Activated T-cell treated with anti-CD3 and anti-CD28 coated beads, Interleukin-2, amount 50 U/mL, for 72 hours (primary cell): ENCODE results near the gene PNKD. TPM values are rescaled to one million over a fixed set of nuclear protein-coding genes. Genes with fewer than 3 reads are reported as not detected.

Experiments
- ATAC-seq, 2 donors: fragments of 150-1000 bp; cut with Tn5 transposase; replicated peaks in 1 of 2; 2 replicates each; pipeline ENCODE4 v1.10.0; 2021; ENCODE audit warnings: moderate library complexity in 2 of 2, mild to moderate bottlenecking in 1 of 2
- DNase-seq, 2 donors: peaks; one replicate each; pipeline ENCODE4 v3.0.0; 2021 to 2022; ENCODE audit warnings: mixed read lengths in 1 of 2
- H3K27ac Mint-ChIP-seq: one replicate; pipeline ENCODE4 v1.8.0; 2022; ENCODE audit warnings: mild to moderate bottlenecking, moderate library complexity, mixed read lengths
- H3K27me3 Mint-ChIP-seq: one replicate; pipeline ENCODE4 v1.8.0; 2022; ENCODE audit warnings: low read depth, mixed read lengths
- H3K36me3 Mint-ChIP-seq, 2 donors: one replicate each; pipeline ENCODE4 v1.8.0; 2022; ENCODE audit warnings: mixed read lengths in 2 of 2, mild to moderate bottlenecking in 1 of 2; ENCODE audit not compliant: insufficient read depth in 2 of 2
- H3K4me1 Mint-ChIP-seq: one replicate; pipeline ENCODE4 v1.8.0; 2022; ENCODE audit warnings: low read depth, mixed read lengths
- H3K4me3 Mint-ChIP-seq, 2 donors: one replicate each; pipeline ENCODE4 v1.8.0; 2022; ENCODE audit warnings: mild to moderate bottlenecking in 2 of 2, mixed read lengths in 2 of 2, moderate library complexity in 2 of 2
- H3K9me3 Mint-ChIP-seq, 2 donors: one replicate each; pipeline ENCODE4 v1.8.0; 2022; ENCODE audit warnings: mixed read lengths in 2 of 2
- total RNA-seq, 2 donors: library from RNA; stranded (reverse); gene quantifications; one replicate each; pipeline ENCODE4 v1.2.3, GENCODE V29; 2022

Gene PNKD
- total RNA-seq, 2 donors from 2014 or later: 14.7 to 17.7 TPM

DNA sequence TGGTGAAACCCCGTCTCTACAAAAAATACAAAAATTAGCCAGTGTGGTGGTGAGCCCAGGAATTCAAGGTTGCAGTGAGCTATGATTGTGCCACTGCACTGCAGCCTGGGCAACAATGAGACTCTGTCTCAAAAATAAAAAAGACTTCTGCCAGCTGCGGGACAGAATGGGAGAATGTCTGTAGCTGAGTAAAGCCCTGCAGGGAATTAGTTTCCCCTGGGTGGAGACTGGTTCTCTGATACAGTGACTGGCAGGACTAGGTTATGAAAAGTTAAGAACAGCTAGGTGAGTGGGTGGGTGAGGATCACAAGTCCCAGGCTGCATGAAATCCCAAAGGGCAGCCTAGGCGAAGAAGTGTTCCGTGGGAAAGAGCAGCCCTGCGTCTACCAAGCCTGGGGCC, 72.5 kb downstream of the PNKD start:
- H3K9me3 Mint-ChIP-seq: no peaks in the 10 kb centered on the region
- no peaks in the 10 kb centered on the region for H3K4me1 Mint-ChIP-seq
- no peak overlapping the region for H3K27ac Mint-ChIP-seq
- H3K4me3 Mint-ChIP-seq: no peak overlapping the region
- no peaks in the 10 kb centered on the region for H3K27me3 Mint-ChIP-seq
- DNase-seq (no peak), ATAC-seq (no peak)
- H3K36me3 Mint-ChIP-seq: no peaks in the 10 kb centered on the region

DNA sequence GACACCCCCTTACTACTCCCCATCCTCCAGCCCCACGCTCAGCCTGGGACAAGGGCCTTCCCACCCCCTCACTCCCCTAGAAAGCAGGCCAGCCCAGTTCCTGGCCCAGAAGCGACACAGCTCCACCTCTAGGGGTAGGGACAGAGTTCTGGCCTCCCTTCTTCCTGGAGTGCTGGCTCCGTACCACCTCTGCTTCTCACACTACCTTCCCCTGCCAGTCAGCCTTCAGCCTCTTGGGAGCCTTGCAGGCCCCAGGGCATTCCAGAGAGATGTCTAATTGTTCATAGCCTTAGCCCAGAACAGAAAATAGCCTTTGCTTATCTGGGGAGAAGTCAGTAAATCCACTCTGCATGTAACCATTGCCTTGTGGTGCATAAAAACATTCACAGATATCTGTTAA, 73.3 kb downstream of the PNKD start:
- no peaks in the 10 kb centered on the region for H3K9me3 Mint-ChIP-seq
- H3K4me1 Mint-ChIP-seq: no peaks in the 10 kb centered on the region
- DNase-seq (no peak), ATAC-seq (no peak)
- H3K36me3 Mint-ChIP-seq: no peaks in the 10 kb centered on the region
- no peaks in the 10 kb centered on the region for H3K27me3 Mint-ChIP-seq
- H3K4me3 Mint-ChIP-seq: no peak overlapping the region
- H3K27ac Mint-ChIP-seq: no peak overlapping the region

DNA sequence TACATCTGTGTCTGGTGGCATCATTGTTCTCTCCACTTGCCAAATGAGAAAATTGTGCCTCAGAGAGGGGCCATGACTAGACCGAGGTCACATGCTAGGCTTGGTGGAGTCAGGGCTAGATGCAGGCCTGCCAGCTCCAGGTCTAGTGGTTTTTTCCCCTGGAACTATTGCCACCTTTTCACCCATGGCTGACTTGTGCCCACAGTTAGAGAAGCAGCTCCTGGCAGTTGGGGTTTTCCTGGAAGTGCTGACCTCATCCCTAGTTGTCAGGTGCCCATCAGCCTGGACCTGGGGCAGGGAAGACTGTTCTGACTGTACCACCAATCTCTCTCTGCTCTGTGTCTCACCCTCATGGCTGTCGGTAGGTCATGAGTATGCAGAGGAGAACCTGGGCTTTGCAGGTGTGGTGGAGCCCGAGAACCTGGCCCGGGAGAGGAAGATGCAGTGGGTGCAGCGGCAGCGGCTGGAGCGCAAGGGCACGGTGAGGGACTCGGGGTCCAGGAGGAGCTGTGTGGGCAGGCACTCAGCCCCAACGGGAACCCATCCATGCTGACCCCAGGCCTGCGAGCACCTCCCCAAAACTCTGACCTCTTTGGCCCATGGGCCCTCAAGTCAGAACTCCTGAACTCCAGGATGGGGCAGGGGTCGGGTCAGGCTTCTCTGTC, 73.9 kb downstream of the PNKD start:
- H3K36me3 Mint-ChIP-seq: no peaks in the 10 kb centered on the region

DNA sequence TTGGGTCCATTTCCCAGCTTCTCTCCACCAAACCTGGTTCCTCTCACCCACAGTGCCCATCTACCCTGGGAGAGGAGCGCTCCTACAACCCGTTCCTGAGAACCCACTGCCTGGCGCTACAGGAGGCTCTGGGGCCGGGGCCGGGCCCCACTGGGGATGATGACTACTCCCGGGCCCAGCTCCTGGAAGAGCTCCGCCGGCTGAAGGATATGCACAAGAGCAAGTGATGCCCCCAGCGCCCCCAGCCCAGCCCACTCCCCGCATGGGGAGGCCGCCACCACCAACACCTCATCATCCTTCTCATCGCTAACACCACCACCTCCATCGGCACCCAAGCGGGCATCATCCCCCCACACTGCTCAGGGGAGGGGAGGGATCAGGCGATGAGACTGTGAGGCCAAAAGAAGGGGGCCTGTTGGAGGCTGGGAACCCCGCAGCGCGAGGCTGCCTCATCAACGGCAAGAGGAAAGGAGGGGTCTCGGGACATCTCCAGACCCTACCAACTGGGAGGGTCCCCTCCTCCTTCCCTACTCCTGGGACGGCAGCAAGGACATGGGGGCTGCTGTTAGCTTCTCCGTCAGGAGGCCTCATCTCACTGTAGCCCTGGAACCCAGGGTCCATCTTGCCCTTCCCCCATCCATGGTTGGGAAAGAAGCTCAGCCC, 74.6 kb downstream of the PNKD start:
- Mint-ChIP-seq H3K4me1 (no peaks in the 10 kb centered on the region), H3K9me3 (peaks cover 0 to 3% of the 10 kb centered on the region in 2 donors), H3K36me3 (no peaks in the 10 kb centered on the region), H3K4me3 (no peak overlapping the region), H3K27ac (no peak overlapping the region), H3K27me3 (no peaks in the 10 kb centered on the region)
- DNase-seq (no peak), ATAC-seq (no peak)

More for the DNA sequence above, 73.9 kb downstream of the PNKD start:
- Mint-ChIP-seq H3K4me3 (no peak overlapping the region), H3K9me3 (no peaks in the 10 kb centered on the region), H3K27ac (no peak overlapping the region), H3K27me3 (no peaks in the 10 kb centered on the region), H3K4me1 (no peaks in the 10 kb centered on the region)
- ATAC-seq (no peak), DNase-seq (no peak)

DNA sequence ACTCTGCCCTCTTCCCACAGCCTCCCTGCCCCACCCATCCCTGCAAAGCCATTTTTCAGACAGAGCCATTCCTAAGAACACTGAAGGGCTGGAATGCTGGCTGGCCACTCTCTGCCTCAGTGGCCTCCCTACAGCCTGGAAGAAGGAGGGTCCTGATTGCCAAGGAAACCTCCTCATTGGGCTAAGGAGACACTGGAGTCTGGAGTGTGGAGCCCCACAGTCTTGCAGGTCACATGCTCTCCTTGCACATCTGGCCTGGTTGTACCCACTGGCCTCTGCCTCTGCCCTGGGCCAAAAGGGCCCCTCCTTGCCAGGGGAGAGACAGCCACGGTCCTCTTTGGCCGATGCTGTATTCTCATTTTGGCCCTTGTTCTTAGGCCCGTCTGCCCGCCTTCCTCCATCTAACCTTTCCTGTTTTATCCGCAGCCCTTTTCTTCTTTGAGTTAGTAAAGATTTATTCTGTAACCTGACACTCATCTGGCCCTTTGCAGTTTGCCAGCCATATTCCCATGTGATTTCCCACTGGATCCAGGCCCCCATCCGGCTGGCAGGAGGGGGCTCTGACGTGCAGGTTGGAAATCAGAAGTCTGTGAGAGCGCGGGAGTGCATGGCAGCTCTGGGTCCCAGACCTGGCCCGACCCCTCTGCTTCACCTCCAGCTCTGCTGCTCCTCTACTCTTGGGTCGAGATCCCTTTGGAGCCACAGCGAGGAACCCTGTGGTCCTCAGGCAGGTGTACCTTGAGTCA, 75.3 kb downstream of the PNKD start:
- Mint-ChIP-seq H3K4me3 (no peak overlapping the region), H3K27me3 (no peaks in the 10 kb centered on the region), H3K36me3 (no peaks in the 10 kb centered on the region), H3K9me3 (peaks cover 0 to 3% of the 10 kb centered on the region in 2 donors), H3K27ac (no peak overlapping the region), H3K4me1 (no peaks in the 10 kb centered on the region)
- ATAC-seq: no peak
- DNase-seq: no peak

DNA sequence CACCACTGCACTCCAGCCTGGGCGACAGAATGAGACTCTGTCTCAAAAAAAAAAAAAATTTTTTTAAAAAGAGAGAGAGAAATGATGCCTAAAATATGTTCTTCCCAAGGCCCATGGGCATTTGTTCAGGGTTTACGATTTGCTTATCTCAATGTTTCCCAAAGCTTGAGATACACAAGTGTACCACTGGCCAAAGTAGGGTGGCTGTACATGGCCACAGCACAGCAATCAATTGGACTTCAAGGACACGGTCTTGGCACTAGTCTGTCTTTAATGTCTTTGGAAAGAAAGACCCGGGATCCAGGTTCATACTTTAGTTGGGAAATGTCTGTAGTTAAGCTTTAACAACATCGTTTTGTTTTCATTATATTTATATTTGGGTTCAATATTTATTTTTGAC, 76.9 kb downstream of the PNKD start:
- DNase-seq (no peak), ATAC-seq (no peak)
- Mint-ChIP-seq H3K27me3 (no peaks in the 10 kb centered on the region), H3K36me3 (peaks cover 4 to 9% of the 10 kb centered on the region in 2 donors), H3K27ac (no peak overlapping the region), H3K9me3 (peaks cover 4 to 7% of the 10 kb centered on the region in 2 donors), H3K4me1 (no peaks in the 10 kb centered on the region), H3K4me3 (no peak overlapping the region)

DNA sequence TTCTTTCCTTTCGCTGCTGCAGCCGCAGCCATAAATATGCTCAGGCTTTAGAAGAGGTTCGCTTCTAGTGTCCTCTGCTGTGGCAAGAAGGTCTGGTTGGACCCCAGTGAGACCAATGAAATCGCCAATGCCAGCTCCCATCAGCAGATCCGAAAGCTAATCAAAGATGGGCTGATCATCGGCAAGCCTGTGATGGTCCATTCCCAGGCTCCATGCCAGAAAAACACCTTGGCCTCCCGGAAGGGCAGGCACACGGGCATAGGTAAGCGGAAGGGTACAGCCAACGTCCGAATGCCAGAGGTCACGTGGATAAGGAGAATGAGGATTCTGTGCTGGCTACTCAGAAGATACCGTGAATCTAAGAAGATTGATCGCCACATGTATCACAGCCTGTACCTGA, 83.7 kb downstream of the PNKD start:
- H3K36me3 Mint-ChIP-seq: peaks cover 4 to 9% of the 10 kb centered on the region in 2 donors
- peaks cover 4 to 7% of the 10 kb centered on the region in 2 donors for H3K9me3 Mint-ChIP-seq
- no peak overlapping the region for H3K4me3 Mint-ChIP-seq
- no peak for DNase-seq
- no peaks in the 10 kb centered on the region for H3K27me3 Mint-ChIP-seq
- H3K4me1 Mint-ChIP-seq: no peaks in the 10 kb centered on the region
- ATAC-seq: no peak
- no peak overlapping the region for H3K27ac Mint-ChIP-seq

DNA sequence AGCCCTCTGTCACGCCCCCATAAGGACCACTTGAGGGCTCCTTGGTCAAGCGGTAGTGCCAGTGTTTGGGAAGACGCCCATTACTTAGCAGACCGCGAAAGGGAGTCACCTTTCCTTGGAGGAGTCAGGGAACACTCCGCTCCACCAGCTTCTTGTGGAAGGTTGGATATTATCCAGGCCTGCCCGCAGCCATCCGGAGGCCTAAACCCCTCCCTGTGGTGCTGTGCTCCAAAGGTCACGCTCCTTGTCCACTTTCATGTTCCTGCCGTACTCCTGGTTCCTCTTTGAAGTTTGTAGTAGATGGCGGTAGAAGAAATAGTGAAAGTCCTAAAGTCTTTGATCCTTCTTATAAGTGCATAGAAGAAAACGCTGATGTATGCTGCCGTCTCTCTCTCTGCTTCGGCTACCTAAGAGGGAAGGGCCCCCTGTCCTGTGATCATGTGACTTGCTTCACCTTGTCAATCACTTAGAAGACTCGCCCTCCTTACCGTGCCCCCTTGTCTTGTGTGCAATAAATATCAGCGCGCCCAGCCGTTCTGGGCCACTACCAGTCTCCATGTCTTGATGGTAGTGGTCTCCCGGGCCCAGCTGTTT, 84.6 kb downstream of the PNKD start:
- no peaks in the 10 kb centered on the region for H3K4me1 Mint-ChIP-seq
- H3K4me3 Mint-ChIP-seq: no peak overlapping the region
- ATAC-seq: no peak
- no peak for DNase-seq
- H3K27ac Mint-ChIP-seq: no peak overlapping the region
- H3K9me3 Mint-ChIP-seq: peaks cover 4% of the 10 kb centered on the region in 2 donors
- peaks cover 4 to 9% of the 10 kb centered on the region in 2 donors for H3K36me3 Mint-ChIP-seq
- no peaks in the 10 kb centered on the region for H3K27me3 Mint-ChIP-seq

DNA sequence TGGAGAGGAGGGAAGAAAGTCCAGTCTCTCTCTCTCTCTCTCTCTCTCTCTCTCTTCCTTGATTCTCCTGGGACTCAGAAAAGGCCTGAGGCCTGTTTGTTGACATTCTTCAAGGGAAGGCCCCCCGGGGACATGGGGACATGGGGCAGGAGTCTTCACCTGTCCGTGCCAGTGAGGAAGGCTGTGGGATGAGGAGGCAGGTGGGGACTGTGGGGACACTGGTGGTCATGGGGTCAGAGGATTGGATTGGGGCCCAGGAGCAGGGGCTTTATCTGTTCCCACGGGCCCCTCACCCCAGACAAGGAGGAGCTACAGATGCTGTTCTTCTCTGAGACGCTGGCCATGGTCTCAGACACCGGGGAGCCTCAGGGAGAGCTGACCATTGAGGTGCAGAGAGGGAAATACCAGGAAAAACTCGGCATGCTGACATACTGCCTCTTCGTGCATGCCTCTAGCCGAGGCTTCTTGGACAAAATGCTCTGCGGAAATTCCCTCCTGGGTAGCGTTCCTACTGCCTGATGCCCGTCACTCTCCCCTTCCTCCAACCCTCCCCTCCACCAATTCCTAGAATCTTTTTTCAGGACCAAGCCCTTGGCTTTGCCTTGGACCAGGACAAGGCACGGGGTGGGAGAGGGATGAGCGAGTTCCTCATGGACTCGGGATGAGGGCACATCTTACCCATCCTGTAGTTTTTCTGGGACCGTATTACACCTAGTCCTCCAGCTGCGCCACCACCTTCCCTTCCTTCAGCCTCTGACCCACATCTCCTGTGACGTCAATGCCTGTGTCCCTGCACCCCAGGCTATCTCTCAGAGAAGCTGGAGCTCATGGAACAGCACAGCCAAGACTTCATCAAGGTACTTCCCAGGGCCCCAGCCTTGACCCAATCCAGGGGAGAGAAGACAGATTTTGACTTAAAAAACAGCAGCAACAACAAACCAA, 87.2 kb downstream of the PNKD start:
- no peak overlapping the region for H3K27ac Mint-ChIP-seq
- H3K36me3 Mint-ChIP-seq: no peaks in the 10 kb centered on the region
- peak overlapping the region in 1 of 2 donors; percentile 24 for H3K4me3 Mint-ChIP-seq
- DNase-seq: no peak
- no peaks in the 10 kb centered on the region for H3K27me3 Mint-ChIP-seq
- no peaks in the 10 kb centered on the region for H3K9me3 Mint-ChIP-seq
- no peaks in the 10 kb centered on the region for H3K4me1 Mint-ChIP-seq
- no peak for ATAC-seq

DNA sequence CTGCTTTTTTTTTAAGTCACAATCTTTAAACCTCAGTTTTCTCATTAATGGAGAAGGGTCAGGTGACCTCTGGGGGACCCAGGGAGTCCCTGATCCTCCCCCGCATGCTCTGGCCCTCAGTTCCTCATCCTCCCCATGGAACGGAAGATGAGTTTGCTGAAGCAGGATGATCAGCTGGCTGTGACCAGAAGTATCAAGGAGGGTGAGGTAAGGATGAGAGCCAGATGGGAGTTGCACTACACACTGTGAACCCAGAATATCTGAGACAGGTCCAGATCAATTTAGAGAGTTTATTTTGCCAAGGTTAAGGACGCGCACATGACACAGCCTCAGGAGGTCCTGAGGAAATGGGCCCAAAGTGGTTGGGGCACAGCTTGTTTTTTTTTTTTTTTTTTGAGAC, 90.1 kb downstream of the PNKD start:
- no peaks in the 10 kb centered on the region for H3K27me3 Mint-ChIP-seq
- H3K27ac Mint-ChIP-seq: no peak overlapping the region
- H3K36me3 Mint-ChIP-seq: no peaks in the 10 kb centered on the region
- H3K4me3 Mint-ChIP-seq: no peak overlapping the region
- H3K9me3 Mint-ChIP-seq: no peaks in the 10 kb centered on the region
- no peaks in the 10 kb centered on the region for H3K4me1 Mint-ChIP-seq
- ATAC-seq (no peak), DNase-seq (no peak)

DNA sequence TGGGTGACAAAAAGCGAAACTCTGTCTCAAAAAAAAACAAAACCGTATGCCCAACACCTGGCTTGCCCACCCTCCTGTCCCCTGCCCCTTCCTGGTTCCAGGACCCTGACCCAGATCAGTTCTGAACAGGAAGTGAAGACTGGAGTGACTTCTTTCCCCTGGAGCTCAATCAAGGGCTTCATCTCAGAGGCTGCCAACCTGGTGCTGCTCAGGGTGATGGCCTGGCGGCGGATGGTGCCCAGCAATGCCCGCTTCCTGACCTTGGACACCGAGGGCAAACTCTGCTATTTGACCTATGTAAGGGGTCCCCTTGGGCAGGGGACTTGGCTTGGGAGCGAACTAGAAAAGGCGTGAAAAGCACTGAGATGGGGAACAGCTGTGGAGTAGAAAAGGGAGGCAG, 92.3 kb downstream of the PNKD start:
- no peak for DNase-seq
- ATAC-seq: no peak
- Mint-ChIP-seq H3K27me3 (no peaks in the 10 kb centered on the region), H3K4me3 (no peak overlapping the region), H3K9me3 (no peaks in the 10 kb centered on the region), H3K27ac (no peak overlapping the region), H3K4me1 (peaks cover 6% of the 10 kb centered on the region), H3K36me3 (no peaks in the 10 kb centered on the region)

DNA sequence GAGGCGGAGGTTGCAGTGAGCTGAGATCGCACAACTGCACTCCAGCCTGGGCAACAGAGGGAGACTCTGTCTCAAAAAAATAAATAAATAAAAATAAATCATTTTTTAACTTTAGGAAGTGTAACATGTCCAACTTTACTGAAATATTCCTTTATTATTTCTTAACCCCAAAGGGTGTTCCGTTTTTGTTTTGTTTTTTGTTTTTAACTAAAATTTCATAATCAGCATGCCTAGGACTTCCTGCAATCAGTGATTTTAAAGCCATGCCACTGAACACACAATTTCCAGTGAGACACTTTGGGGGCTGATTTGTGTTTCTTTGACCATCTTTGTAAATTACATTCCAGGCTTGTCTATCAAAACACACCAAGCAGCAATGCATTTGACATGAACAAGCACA, 93.4 kb downstream of the PNKD start:
- DNase-seq: no peak
- Mint-ChIP-seq H3K4me3 (no peak overlapping the region), H3K27me3 (no peaks in the 10 kb centered on the region), H3K36me3 (no peaks in the 10 kb centered on the region), H3K27ac (no peak overlapping the region), H3K4me1 (peaks cover 17% of the 10 kb centered on the region), H3K9me3 (no peaks in the 10 kb centered on the region)
- no peak for ATAC-seq
